Superior temporal gyrus (tissue), 1 donor: ENCODE results near the gene ARFGEF2.

Experiments
- DNase-seq: peaks from one replicate; pipeline ENCODE4 v3.0.0-alpha.2; 2016; ENCODE audit errors: extremely low spot score

The ARFGEF2 gene

GRCh38 chr20:48898896-48899530 lies 22.5 kb upstream of the ARFGEF2 start:
- no peak for DNase-seq

- DNase-seq = no peak
Measured at GRCh38 chr20:48899881-48900280, 21.6 kb upstream of the ARFGEF2 start.

GRCh38 chr20:48901326-48901725 lies 20.2 kb upstream of the ARFGEF2 start:
- no peak for DNase-seq

GRCh38 chr20:48903705-48904104 lies 17.8 kb upstream of the ARFGEF2 start:
- DNase-seq = no peak

GRCh38 chr20:48904566-48905296 lies 16.8 kb upstream of the ARFGEF2 start:
- peak; percentile 92 for DNase-seq

- no peak for DNase-seq
Measured at GRCh38 chr20:48905297-48905647, 16.2 kb upstream of the ARFGEF2 start.

GRCh38 chr20:48906221-48906877 lies 15.2 kb upstream of the ARFGEF2 start:
- DNase-seq = no peak

- no peak for DNase-seq
Measured at GRCh38 chr20:48908656-48909319, 12.7 kb upstream of the ARFGEF2 start.

GRCh38 chr20:48909910-48910309 lies 11.6 kb upstream of the ARFGEF2 start:
- DNase-seq = no peak

GRCh38 chr20:48910347-48910781 lies 11.1 kb upstream of the ARFGEF2 start:
- no peak for DNase-seq

GRCh38 chr20:48912065-48912464 lies 9.4 kb upstream of the ARFGEF2 start:
- DNase-seq = no peak

GRCh38 chr20:48916699-48917098 lies 4.8 kb upstream of the ARFGEF2 start:
- no peak for DNase-seq

GRCh38 chr20:48919336-48919881 lies 2.1 kb upstream of the ARFGEF2 start:
- no peak for DNase-seq

GRCh38 chr20:48919882-48920526 lies 1.5 kb upstream of the ARFGEF2 start:
- no peak for DNase-seq

GRCh38 chr20:48920527-48921167 lies 864 bp upstream of the ARFGEF2 start:
- DNase-seq = no peak

- DNase-seq = no peak
Measured at GRCh38 chr20:48921883-48922820, 641 bp downstream of the ARFGEF2 start.

- DNase-seq = no peak
Measured at GRCh38 chr20:48923149-48923718, 1.7 kb downstream of the ARFGEF2 start.

GRCh38 chr20:48924756-48925109 lies 3.2 kb downstream of the ARFGEF2 start:
- DNase-seq = no peak

- DNase-seq = no peak
Measured at GRCh38 chr20:48926267-48926666, 4.8 kb downstream of the ARFGEF2 start.

GRCh38 chr20:48926821-48927220 lies 5.3 kb downstream of the ARFGEF2 start:
- no peak for DNase-seq
